GM12873 (cell line): Measurements from ENCODE around the gene TACC2.

Experiments used
- CTCF ChIP-seq: IDR thresholded peaks from 2 replicates; pipeline ENCODE4 v1.5.1; 2012; ENCODE audit warnings: low read depth, mild to moderate bottlenecking, moderate library complexity, low read length, control low read depth; ENCODE audit not compliant: insufficient read depth; ENCODE audit errors: missing control alignments

The TACC2 gene

GRCh38 chr10:122197611-122198222 is 208.8 kb downstream of the TACC2 start:
- no peak for TF ChIP-seq CTCF

GRCh38 chr10:122198631-122199030 is 209.7 kb downstream of the TACC2 start:
- TF ChIP-seq CTCF: no peak

GRCh38 chr10:122199070-122199469 is 210.1 kb downstream of the TACC2 start:
- no peak for TF ChIP-seq CTCF

GRCh38 chr10:122199689-122200088 is 210.7 kb downstream of the TACC2 start:
- no peak for TF ChIP-seq CTCF

GRCh38 chr10:122201401-122201800 is 212.4 kb downstream of the TACC2 start:
- TF ChIP-seq CTCF: no peak

GRCh38 chr10:122204691-122205489 is 215.9 kb downstream of the TACC2 start:
- no peak for TF ChIP-seq CTCF

GRCh38 chr10:122206471-122207065 is 217.6 kb downstream of the TACC2 start:
- TF ChIP-seq CTCF: no peak
